Measurements from ENCODE around the gene COA7.

The COA7 gene

GRCh38 chr1:52681136-52681535, 17.0 kb downstream of the COA7 start:
- ChIA-PET POLR2A (no interaction called here), CTCF (interaction anchor here (1.6 kb wide), 1 partner anchor 39 kb away, joined by 3 read pairs; no protein-coding TSS in a partner anchor)
- no peak for TF ChIP-seq CTCF (IDR thresholded peaks at IDR 0.05; ENCODE audit: control extremely low read depth, extremely low read depth, low read depth, missing control alignments)
- no peak for DNase-seq (ENCODE audit: extremely low spot score)

- DNase-seq (ENCODE audit: extremely low spot score) = no peak
- no peak for TF ChIP-seq CTCF (IDR thresholded peaks at IDR 0.05; ENCODE audit: control extremely low read depth, extremely low read depth, low read depth, missing control alignments)
- POLR2A ChIA-PET = no interaction called here
- CTCF ChIA-PET = interaction anchor here (1.2 kb wide), 1 partner anchor 17 kb away, joined by 3 read pairs; no protein-coding TSS in a partner anchor
Observed at GRCh38 chr1:52680353-52680752, 17.8 kb downstream of the COA7 start.

- TF ChIP-seq CTCF (IDR thresholded peaks at IDR 0.05; ENCODE audit: control extremely low read depth, extremely low read depth, low read depth, missing control alignments) = no peak
- CTCF ChIA-PET = interaction anchor here (1.2 kb wide), 1 partner anchor 16 kb away, joined by 3 read pairs; no protein-coding TSS in a partner anchor
- no peak for DNase-seq (ENCODE audit: extremely low spot score)
- POLR2A ChIA-PET = no interaction called here
Observed at GRCh38 chr1:52679498-52679897, 18.6 kb downstream of the COA7 start.

GRCh38 chr1:52679048-52679447, 19.1 kb downstream of the COA7 start:
- TF ChIP-seq CTCF (IDR thresholded peaks at IDR 0.05; ENCODE audit: control extremely low read depth, extremely low read depth, low read depth, missing control alignments) = no peak
- POLR2A ChIA-PET = no interaction called here
- DNase-seq (ENCODE audit: extremely low spot score) = no peak
- CTCF ChIA-PET = interaction anchor here (1.2 kb wide), 1 partner anchor 16 kb away, joined by 3 read pairs; no protein-coding TSS in a partner anchor

- ChIA-PET CTCF (interaction anchor here (3.1 kb wide), 1 partner anchor 9 kb away, joined by 15 read pairs; no protein-coding TSS in a partner anchor), POLR2A (no interaction called here)
- TF ChIP-seq CTCF (IDR thresholded peaks at IDR 0.05; ENCODE audit: control extremely low read depth, extremely low read depth, low read depth, missing control alignments) = no peak
- DNase-seq (ENCODE audit: extremely low spot score) = no peak
Observed at GRCh38 chr1:52677076-52677806, 20.9 kb downstream of the COA7 start.

- ChIA-PET POLR2A (no interaction called here), CTCF (interaction anchor here (3.1 kb wide), 1 partner anchor 10 kb away, joined by 15 read pairs; no protein-coding TSS in a partner anchor)
- no peak for DNase-seq (ENCODE audit: extremely low spot score)
- no peak for TF ChIP-seq CTCF (IDR thresholded peaks at IDR 0.05; ENCODE audit: control extremely low read depth, extremely low read depth, low read depth, missing control alignments)
Observed at GRCh38 chr1:52676249-52676903, 21.8 kb downstream of the COA7 start.
